Effector memory CD8-positive, alpha-beta T cell (primary cell): ENCODE measurements around the gene FBXO28.

Experiments
- ATAC-seq: fragments of 150-1000 bp; cut with Tn5 transposase; replicated peaks from 2 replicates; pipeline ENCODE4 v1.10.0; 2021; ENCODE audit warnings: mild to moderate bottlenecking, moderate library complexity
- DNase-seq, 3 experiments: peaks; one replicate each; pipeline ENCODE4 v3.0.0; 2021
- H3K27ac Mint-ChIP-seq, 2 donors: one replicate each; pipeline ENCODE4 v1.8.0; 2022; ENCODE audit warnings: mild to moderate bottlenecking in 2 of 2, mixed read lengths in 2 of 2, moderate library complexity in 2 of 2
- H3K27me3 Mint-ChIP-seq, 2 donors: one replicate each; pipeline ENCODE4 v1.8.0; 2022; ENCODE audit warnings: mixed read lengths in 2 of 2
- H3K36me3 Mint-ChIP-seq: one replicate; pipeline ENCODE4 v1.8.0; 2022; ENCODE audit warnings: mild to moderate bottlenecking, moderate library complexity, mixed read lengths; ENCODE audit not compliant: insufficient read depth
- H3K4me1 Mint-ChIP-seq, 2 donors: one replicate each; pipeline ENCODE4 v1.8.0; 2022; ENCODE audit warnings: low read depth in 2 of 2, mixed read lengths in 2 of 2
- H3K4me3 Mint-ChIP-seq, 2 donors: one replicate each; pipeline ENCODE4 v1.8.0; 2022; ENCODE audit warnings: mild to moderate bottlenecking in 2 of 2, mixed read lengths in 2 of 2, moderate library complexity in 2 of 2
- H3K9me3 Mint-ChIP-seq, 2 donors: one replicate each; pipeline ENCODE4 v1.8.0; 2022; ENCODE audit warnings: mixed read lengths in 2 of 2

The FBXO28 gene

DNA sequence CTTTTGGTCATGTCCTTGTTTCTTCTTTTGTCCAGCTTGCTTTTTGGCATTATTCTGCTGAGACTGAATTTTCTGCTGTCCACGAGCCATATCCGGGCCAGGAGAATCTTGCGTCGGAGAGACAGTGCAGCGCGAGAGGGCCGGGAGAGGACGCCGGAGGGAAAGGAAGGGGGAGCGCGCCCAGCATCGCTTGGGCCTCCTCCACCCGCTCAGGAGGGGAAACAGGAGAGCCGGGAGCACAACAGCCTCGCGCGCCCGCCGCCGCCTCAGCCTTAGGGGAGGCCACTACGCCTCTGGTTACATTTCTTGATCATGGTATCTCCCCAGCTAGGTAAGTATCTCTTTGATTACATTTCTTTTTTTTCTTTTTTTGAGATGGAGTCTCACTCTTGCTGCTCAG, 61.7 kb downstream of the FBXO28 start:
- H3K27me3 Mint-ChIP-seq: no peaks in the 10 kb centered on the region
- no peak overlapping the region for H3K4me3 Mint-ChIP-seq
- no peaks in the 10 kb centered on the region for H3K36me3 Mint-ChIP-seq
- DNase-seq: no peak
- ATAC-seq: no peak
- H3K27ac Mint-ChIP-seq: no peak overlapping the region
- peaks cover under 1 to 5% of the 10 kb centered on the region in 2 donors for H3K4me1 Mint-ChIP-seq
- H3K9me3 Mint-ChIP-seq: no peaks in the 10 kb centered on the region

DNA sequence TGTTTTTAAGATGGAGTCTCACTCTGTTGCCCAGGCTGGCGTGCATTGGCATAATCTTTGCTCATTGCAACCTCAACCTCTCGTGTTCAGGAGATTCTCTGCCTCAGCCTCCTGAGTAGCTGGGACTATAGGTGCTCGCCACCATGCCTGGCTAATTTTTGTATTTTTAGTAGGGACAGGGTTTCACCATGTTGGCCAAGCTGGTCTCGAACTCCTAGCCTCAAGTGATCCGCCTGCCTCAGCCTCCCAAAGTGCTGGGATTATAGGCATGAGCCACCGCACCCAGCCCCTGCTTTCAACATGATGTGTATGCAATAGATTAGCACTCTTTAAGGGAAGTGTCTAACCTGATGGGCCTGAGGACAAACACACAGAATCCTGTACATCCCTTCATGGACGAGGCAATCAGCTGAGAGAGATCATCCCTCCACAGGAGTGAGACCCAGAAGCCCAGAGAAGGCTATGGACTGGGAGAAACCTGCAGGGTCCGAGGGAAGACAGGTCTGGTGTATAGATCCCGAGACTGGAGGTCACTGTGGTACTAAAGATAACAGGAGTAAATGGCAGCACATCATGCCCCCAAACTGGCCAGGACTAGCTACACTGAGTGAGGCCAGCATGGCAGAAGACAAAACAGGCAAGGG, 63.6 kb downstream of the FBXO28 start:
- Mint-ChIP-seq H3K4me1 (peaks cover 8 to 14% of the 10 kb centered on the region in 2 donors), H3K4me3 (no peak overlapping the region), H3K27ac (no peak overlapping the region)

DNA sequence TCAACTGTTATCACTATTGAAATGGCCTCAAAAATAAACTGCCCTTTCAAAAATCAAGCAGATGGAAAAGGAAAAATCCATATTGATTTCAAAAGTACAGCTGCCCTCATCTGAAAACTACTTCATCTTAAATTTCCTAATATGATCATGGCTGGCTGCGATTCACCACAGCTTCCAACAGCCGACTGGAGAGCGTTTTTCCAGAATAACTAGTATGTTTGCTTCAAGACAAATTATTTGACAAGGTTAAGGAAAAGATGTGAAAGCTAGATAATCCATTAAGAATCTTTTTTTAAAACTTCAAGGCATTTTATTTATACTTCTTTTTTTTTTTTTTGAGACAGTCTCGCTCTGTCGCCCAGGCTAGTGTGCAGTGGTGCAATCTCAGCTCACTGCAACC, 65.0 kb downstream of the FBXO28 start:
- DNase-seq (no peak), ATAC-seq (no peak)
- Mint-ChIP-seq H3K4me1 (peaks cover 9 to 18% of the 10 kb centered on the region in 2 donors), H3K27ac (no peak overlapping the region), H3K4me3 (no peak overlapping the region), H3K36me3 (peaks cover 13% of the 10 kb centered on the region), H3K27me3 (no peaks in the 10 kb centered on the region), H3K9me3 (no peaks in the 10 kb centered on the region)

More for the DNA sequence above, 63.6 kb downstream of the FBXO28 start:
- H3K9me3 Mint-ChIP-seq: no peaks in the 10 kb centered on the region
- H3K36me3 Mint-ChIP-seq: peaks cover 7% of the 10 kb centered on the region
- no peak for ATAC-seq
- DNase-seq: no peak
- no peaks in the 10 kb centered on the region for H3K27me3 Mint-ChIP-seq

DNA sequence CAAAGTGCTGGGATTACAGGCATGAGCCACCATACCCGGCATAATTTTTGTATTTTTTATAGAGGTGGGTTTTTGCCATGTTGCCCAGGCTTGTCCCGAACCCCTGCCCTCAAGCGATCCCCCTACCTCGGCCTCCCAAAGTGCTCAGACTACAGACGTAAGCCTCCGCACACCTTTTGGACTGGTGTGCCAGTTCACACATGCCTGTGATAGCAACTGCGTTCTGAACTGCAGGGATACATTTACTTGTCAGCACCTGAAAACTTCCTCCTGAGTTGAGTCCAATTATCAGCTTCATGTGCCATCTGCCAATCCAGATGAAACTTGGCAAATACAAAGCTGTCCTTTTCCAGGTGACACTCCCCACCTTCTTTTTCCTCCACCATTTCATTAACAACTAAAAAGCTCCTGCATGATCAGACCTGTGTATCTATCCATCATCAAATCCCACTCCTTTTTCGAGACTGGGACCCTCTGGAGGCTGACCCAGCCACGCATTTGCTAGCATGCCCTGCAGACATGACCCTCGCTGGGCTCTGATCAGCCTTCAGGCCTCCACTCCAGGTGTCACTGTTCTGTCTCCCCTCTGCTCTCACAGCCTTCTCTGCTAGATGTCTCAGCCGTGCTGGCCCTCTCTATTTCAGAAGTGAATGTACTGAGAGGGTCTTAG, 67.0 kb downstream of the FBXO28 start:
- ATAC-seq (no peak), DNase-seq (no peak)
- no peak overlapping the region for H3K4me3 Mint-ChIP-seq
- H3K4me1 Mint-ChIP-seq: peaks cover 16 to 37% of the 10 kb centered on the region in 2 donors
- H3K27ac Mint-ChIP-seq: peak overlapping the region in 1 of 2 donors; percentile 98
- H3K9me3 Mint-ChIP-seq: no peaks in the 10 kb centered on the region
- peaks cover 25% of the 10 kb centered on the region for H3K36me3 Mint-ChIP-seq
- no peaks in the 10 kb centered on the region for H3K27me3 Mint-ChIP-seq

DNA sequence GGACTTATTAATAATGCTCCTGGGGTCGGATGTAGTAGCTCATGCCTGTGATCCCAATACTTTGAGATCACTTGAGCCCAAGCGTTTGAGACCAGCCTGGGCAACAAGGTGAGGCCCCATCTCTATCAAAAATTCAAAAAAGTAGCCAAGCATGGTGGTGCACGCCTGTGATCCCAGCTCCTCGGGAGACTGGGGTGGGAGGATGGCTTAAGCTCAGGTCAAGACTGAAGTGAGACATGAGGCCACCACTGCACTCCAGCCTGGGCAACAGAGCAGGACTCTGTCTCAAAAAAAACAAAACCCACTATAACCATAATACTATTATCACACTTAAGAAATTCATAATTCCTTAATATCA, 67.5 kb downstream of the FBXO28 start:
- peak overlapping the region; percentile 94 to 98 for H3K27ac Mint-ChIP-seq
- H3K27me3 Mint-ChIP-seq: no peaks in the 10 kb centered on the region
- peaks cover 16 to 37% of the 10 kb centered on the region in 2 donors for H3K4me1 Mint-ChIP-seq

DNA sequence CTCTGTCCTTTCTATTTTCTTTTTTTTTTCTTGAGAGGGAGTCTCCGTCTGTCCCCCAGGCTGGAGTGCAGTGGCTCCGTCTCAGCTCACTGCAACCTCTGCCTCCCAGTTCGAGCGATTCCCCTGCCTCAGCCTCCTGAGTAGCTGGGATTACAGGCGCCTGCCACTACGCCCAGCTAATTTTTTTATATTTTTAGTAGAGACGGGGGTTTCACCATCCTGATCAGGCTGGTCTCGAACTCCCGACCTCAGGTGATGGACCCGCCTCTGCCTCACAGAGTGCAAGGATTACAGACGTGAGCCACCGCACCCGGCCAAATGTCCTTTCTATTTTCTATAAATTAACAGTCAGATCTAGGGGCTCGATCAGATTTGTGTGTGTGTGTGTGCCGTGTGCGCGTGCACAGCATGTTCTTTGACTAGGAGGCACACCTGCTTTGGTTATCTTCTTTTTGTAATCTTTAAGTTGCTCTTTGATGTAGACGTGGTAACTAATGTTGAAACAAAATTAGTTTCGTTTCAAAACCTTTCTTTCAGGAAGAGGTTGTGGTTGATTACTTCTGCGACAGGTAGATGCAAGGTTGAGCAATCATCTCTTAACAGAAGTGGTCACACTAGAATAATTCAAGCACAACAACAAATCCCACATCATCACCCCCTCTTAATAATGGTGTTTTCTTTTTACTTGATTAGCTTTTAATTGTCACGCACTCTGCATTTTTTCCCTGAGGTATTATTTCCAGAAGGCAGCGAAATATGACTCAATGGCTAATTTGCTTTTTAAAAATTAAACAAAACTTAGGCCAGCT, 68.3 kb downstream of the FBXO28 start:
- no peaks in the 10 kb centered on the region for H3K9me3 Mint-ChIP-seq
- peaks cover 31% of the 10 kb centered on the region for H3K36me3 Mint-ChIP-seq
- H3K4me1 Mint-ChIP-seq: peaks cover 20 to 44% of the 10 kb centered on the region in 2 donors
- H3K27me3 Mint-ChIP-seq: no peaks in the 10 kb centered on the region
- peak; percentile 55 for ATAC-seq
- DNase-seq: peak; percentile 35 to 42 (median 36)
- peak overlapping the region; percentile 94 to 98 for H3K27ac Mint-ChIP-seq
- H3K4me3 Mint-ChIP-seq: peak overlapping the region; percentile 85 to 88

More for the DNA sequence above, 67.5 kb downstream of the FBXO28 start:
- Mint-ChIP-seq H3K36me3 (peaks cover 26% of the 10 kb centered on the region), H3K4me3 (peak overlapping the region; percentile 85 to 88), H3K9me3 (no peaks in the 10 kb centered on the region)
- ATAC-seq (no peak), DNase-seq (no peak)

DNA sequence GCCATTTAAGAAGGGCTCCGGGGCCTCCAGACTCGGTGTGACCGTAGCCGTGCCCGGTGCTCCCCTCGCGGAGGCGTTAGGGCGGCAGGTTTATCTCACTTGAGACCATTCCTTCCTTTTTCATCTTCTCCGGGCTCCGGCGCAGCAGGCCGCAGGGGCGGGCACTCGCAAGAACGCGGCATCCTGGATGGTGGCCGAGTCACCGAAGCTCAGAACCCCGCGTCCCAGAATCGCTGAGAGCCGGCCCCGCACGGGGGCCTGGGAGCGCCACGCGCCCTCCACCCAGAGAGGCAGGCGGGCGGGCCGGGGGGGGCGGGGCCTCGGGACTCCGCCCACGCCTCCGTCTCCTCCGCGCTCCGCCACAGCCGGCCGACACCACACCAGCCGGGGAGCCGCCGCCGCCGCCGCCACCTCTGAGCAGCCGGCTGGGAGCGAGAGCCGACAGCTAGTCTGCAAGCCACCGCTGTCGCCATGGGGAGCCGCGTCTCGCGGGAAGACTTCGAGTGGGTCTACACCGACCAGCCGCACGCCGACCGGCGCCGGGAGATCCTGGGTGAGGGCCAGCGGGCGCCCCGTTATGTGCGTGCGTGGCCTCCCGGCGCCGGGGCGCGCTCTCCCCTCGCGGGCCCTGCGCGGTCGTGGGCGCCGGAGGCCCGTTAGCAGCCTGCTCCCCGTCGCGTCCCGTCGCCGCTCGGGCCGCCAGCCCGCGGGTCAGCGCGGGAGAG, 69.1 kb downstream of the FBXO28 start, which contains the start of gene DEGS1:
TSS of gene DEGS1 (plus strand) at position 375 of the 725 bp plus-strand sequence. CDS start at position 472, 97 bp downstream.
- peak within 1 kb of the TSS; percentile 94 to 98 for H3K27ac Mint-ChIP-seq

DNA sequence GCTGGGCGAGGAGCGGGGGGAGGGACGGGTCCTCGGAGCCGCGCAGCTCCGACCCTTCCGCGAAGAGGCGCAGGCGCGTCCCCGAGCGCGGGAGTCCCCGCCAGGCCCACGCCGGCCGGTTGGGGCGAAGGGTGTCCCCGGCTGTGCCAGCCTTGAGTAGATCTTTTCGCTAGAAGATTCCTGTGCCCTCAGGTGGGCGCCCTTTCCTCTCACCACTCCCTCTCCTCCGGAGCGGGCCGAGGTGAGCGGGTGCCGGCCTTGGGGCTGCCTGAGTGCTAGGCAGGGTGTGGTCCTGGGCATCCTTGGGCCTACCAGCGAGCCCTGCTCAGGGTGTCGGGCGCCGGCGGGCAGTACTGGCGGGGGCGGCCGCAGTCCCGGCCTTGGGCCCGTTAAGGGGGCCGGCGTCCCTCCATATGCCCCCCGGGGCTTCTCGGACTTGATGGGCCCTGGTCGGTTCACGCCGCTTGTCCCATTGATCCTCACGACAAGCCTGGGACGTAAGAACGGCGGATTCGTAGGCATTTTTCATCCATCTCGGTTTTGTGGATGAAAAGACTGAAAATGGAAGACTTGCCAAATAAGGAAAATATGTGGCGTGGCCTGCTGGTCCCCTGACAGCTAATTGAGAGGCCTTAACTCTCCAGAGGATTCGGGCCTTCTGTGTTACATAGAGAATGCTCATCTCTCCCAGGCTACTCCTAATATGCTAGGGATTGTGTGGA, 69.8 kb downstream of the FBXO28 start:
- Mint-ChIP-seq H3K27me3 (no peaks in the 10 kb centered on the region), H3K27ac (peak overlapping the region; percentile 94 to 98), H3K4me1 (peaks cover 23 to 48% of the 10 kb centered on the region in 2 donors), H3K4me3 (peak overlapping the region; percentile 85 to 88), H3K9me3 (no peaks in the 10 kb centered on the region), H3K36me3 (peaks cover 31% of the 10 kb centered on the region)
- peak; percentile 43 to 55 (median 47) for DNase-seq
- ATAC-seq: peak; percentile 35

More for the DNA sequence above, 69.1 kb downstream of the FBXO28 start, which contains the start of gene DEGS1:
- Mint-ChIP-seq H3K4me3 (peak within 1 kb of the TSS; percentile 85 to 88), H3K9me3 (no peaks in the 10 kb centered on the region), H3K4me1 (peaks cover 20 to 44% of the 10 kb centered on the region in 2 donors), H3K27me3 (no peaks in the 10 kb centered on the region), H3K36me3 (peaks cover 31% of the 10 kb centered on the region)
- DNase-seq: peak; percentile 83 to 84 (median 84)
- ATAC-seq: peak; percentile 78

DNA sequence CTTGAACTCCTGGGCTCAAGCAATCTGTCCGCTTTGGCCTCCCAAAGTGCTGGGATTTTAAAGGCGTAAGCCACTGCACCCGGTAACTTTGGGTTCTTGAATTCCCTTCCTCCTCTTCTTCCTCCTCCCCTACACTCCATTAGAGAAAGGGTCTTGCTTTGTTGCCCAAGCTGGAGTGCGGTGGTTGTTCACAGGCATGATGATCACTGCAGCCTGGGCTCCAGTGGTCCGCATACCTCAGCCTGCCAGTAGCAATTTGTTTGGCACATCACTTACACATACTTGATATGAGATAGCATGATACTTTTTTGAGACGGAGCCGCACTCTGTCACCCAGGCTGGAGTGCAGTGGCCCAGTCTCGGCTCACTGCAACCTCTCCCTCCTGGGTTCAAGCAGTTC, 71.3 kb downstream of the FBXO28 start:
- H3K36me3 Mint-ChIP-seq: peaks cover 37% of the 10 kb centered on the region
- peak overlapping the region; percentile 94 to 98 for H3K27ac Mint-ChIP-seq
- no peaks in the 10 kb centered on the region for H3K27me3 Mint-ChIP-seq

DNA sequence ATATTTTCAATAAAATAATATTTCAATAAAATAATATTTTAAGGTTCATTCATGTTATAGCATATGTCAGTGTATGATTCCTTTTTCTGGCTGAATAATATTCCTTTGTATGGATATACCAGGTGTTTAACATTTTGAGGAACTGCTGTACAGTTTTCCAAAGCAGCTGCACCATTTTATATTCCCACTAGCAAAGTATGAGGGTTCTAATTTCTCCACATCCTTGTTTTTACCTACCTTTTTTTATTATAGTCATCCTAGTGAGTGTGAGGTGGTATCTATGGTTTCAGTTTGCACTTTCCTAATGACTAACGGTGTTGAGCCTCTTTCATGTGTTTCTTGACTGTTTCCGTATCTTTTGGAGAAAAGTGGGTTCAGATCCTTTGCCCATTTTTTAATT, 74.4 kb downstream of the FBXO28 start:
- Mint-ChIP-seq H3K27me3 (no peaks in the 10 kb centered on the region), H3K4me3 (peak overlapping the region in 1 of 2 donors; percentile 67), H3K9me3 (no peaks in the 10 kb centered on the region), H3K36me3 (peaks cover 53% of the 10 kb centered on the region), H3K4me1 (peaks cover 14 to 37% of the 10 kb centered on the region in 2 donors), H3K27ac (peak overlapping the region; percentile 64 to 70)
- DNase-seq (no peak), ATAC-seq (no peak)

More for the DNA sequence above, 71.3 kb downstream of the FBXO28 start:
- Mint-ChIP-seq H3K4me1 (peaks cover 23 to 55% of the 10 kb centered on the region in 2 donors), H3K9me3 (no peaks in the 10 kb centered on the region), H3K4me3 (peak overlapping the region; percentile 85 to 88)
- DNase-seq: no peak
- ATAC-seq: no peak

DNA sequence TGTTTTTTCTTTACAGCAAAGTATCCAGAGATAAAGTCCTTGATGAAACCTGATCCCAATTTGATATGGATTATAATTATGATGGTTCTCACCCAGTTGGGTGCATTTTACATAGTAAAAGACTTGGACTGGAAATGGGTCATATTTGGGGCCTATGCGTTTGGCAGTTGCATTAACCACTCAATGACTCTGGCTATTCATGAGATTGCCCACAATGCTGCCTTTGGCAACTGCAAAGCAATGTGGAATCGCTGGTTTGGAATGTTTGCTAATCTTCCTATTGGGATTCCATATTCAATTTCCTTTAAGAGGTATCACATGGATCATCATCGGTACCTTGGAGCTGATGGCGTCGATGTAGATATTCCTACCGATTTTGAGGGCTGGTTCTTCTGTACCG, 75.7 kb downstream of the FBXO28 start:
- Mint-ChIP-seq H3K27ac (peak overlapping the region in 1 of 2 donors; percentile 19), H3K9me3 (no peaks in the 10 kb centered on the region), H3K4me1 (peaks cover 11 to 30% of the 10 kb centered on the region in 2 donors), H3K36me3 (peaks cover 56% of the 10 kb centered on the region), H3K4me3 (no peak overlapping the region), H3K27me3 (no peaks in the 10 kb centered on the region)
- ATAC-seq (no peak), DNase-seq (no peak)

DNA sequence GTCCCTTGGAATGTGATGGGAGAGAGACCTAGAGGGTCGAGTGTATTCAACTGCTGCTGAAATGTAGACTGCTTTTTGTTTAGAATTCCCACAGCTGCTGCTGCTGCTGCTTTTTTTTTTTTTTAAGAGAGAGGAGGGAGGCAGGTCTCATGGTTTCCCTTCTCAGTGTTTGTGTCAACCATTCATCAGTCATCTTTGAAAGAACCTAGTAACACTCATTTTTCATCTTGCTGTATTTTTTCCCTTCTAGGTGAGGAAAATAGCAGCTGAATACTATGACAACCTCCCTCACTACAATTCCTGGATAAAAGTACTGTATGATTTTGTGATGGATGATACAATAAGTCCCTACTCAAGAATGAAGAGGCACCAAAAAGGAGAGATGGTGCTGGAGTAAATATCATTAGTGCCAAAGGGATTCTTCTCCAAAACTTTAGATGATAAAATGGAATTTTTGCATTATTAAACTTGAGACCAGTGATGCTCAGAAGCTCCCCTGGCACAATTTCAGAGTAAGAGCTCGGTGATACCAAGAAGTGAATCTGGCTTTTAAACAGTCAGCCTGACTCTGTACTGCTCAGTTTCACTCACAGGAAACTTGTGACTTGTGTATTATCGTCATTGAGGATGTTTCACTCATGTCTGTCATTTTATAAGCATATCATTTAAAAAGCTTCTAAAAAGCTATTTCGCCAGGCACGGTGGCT, 78.3 kb downstream of the FBXO28 start:
- Mint-ChIP-seq H3K36me3 (peaks cover 54% of the 10 kb centered on the region), H3K9me3 (no peaks in the 10 kb centered on the region), H3K27ac (peak overlapping the region; percentile 6 to 38), H3K27me3 (no peaks in the 10 kb centered on the region), H3K4me3 (no peak overlapping the region), H3K4me1 (peaks cover 3 to 15% of the 10 kb centered on the region in 2 donors)
- ATAC-seq: peak; percentile 42
- no peak for DNase-seq
